GM18508 (cell line): ENCODE data around the gene DPP7.
A peak's percentile ranks its signal among the peaks of the same experiment; 100 is the strongest.

Source experiments
- ATAC-seq: cut with Tn5 transposase; IDR thresholded peaks from one replicate; pipeline ENCODE4 v1.9.1; 2021; ENCODE audit warnings: moderate number of reproducible peaks; ENCODE audit not compliant: insufficient read depth, unreplicated experiment

The DPP7 gene

DNA sequence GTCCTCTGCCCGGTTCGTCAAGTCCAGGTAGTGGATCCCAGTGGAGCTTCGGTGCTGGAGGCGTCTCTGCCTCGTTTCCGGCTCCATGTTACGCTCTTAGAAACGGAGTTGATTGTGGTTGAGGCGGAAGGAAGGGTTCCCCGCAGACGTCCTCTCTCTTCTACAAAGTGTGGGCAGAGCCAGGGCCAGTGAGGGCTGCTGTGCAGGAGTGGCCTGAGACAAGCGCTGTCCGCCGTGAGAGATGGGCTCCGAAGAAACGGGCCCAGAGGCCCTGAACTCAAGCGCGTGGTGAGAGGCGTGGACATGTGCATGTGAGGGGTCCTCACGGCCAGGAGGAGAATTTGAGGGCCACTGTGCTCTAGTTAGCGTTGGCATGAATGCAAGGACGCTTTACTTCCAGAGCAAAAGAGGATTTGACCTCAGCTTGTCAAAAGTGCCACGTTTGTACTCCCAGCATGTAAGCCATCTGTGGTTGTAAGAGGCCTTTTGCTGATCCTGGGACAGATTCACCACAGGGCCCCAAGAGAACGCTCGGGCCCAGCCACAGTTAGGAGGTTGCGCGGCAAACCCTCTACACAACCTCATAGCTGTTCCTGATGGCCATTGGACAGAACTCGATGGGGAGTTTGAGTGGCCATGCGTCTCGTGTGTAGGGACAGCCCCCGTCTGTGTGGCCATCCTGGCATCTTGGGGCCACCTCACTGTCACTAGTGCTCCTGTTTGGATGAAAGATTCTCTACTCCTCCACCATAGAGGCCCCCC, 17.6 kb downstream of the DPP7 start:
- no peak for ATAC-seq

DNA sequence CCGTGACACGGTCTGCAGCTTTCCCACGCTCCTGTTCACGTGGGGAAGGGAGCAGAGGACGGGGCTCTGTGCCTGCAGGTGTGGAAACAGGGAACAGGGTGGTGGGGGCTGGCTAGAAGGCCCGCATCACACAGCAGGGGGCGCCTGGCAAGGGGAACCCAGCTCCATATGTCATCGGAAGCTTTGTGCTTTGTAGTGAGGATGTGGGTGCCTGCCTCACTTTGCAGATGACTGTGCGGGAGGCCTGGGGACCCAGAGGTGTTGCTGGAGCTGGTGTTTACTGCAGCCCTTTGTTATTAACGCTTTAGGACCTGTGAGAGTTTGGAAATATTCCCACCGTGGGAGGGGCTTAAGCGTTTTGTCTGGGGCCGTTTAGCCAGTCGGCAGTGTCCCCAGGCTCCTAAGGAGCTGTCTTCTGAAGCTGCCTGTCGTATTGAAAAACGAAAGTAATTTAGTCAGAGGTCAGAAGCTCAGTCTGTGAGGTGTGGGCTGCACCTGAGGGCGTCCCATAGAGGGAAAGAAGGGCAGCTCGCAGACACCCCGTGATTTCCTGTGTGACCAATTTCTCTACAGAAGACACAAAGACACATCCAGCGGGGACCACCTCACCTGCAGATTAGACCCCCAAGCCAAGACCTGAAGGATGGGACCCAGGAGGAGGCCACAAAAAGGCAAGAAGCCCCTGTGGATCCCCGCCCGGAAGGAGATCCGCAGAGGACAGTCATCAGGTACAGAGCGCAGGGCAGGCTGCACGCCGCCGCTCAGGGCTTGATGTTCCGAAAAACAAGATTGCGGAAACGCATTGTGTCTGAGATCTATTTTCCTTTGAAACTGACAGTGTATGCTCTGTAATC, 18.6 kb downstream of the DPP7 start:
- ATAC-seq, result peak; percentile 48

DNA sequence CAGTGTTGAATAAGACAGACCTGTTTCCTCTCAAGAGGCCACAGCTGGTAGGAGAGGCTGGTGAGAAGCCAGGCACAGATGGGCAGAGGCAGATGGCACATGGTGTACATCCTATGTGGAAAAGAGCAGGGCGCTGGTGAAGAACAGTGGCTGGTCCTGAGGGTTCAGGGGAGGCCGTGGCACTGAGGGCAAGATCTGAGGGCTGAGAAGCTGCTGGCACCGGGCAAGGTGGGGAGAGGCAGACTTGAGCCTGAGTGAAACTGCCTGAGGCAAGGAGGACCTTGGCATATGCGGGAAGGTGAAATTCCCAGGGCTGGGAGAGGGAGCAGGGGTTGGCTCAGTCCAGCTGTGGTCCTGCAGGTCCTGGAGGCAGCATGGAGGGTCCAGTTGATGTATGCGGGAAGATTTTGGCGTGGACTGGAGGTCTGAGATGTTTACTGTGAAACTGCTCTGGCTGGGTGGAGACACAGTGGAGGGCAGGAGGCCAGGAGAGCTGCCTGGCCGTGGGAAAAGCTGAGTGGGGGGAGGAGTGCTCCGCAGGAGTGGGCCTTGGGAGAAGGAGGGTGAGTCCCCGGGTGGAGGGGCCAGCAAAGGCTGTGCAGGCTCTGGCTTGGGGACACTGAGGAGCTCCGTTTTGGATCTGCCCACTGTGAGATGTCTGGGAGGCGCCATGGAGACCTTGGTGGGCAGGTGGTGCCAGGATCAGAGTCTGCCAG, 25.1 kb downstream of the DPP7 start:
- ATAC-seq, result no peak

DNA sequence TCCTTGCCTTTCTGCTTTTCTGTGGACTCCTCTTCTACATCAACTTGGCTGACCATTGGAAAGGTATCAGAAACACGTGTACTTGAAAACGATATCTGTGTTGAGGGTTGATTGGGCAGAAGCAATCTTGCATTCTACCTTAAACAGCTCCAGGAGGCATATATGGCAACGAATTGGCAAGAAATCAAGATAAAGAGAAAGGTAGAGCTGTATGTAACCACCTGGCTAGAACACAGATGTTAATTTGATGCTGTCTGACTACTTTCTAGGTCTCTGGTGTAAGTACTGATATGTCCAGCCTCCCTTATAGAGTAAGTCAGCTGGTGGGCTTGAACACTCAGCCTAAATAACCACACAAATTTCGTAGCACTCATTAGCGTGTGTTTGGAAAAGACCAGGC, 26.4 kb downstream of the DPP7 start:
- no peak for ATAC-seq

DNA sequence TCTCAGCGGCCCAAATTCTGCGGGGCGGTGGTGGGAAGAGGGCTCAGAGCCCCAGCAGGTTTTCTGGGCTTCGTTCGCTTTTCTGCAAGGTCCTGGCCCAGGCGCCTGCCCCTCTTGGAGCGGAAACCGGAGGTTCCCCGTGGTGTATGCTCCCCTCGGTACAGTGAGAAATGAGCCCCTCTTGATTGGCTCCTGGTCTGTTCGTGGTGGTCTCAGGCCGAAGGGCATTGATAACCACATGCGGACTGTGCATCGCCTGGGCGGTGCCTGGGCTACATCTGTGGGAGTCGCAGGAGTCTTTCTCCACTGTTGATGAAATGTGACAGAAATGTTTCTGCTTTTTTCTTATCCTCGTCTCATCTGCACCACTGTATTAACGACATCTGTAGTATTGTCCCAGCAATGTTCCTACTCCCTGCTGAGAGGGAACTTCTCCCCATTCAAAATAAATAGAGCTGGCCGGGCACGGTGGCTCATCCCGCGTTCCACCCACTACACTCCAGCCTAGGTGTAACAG, 27.1 kb downstream of the DPP7 start:
- no peak for ATAC-seq

DNA sequence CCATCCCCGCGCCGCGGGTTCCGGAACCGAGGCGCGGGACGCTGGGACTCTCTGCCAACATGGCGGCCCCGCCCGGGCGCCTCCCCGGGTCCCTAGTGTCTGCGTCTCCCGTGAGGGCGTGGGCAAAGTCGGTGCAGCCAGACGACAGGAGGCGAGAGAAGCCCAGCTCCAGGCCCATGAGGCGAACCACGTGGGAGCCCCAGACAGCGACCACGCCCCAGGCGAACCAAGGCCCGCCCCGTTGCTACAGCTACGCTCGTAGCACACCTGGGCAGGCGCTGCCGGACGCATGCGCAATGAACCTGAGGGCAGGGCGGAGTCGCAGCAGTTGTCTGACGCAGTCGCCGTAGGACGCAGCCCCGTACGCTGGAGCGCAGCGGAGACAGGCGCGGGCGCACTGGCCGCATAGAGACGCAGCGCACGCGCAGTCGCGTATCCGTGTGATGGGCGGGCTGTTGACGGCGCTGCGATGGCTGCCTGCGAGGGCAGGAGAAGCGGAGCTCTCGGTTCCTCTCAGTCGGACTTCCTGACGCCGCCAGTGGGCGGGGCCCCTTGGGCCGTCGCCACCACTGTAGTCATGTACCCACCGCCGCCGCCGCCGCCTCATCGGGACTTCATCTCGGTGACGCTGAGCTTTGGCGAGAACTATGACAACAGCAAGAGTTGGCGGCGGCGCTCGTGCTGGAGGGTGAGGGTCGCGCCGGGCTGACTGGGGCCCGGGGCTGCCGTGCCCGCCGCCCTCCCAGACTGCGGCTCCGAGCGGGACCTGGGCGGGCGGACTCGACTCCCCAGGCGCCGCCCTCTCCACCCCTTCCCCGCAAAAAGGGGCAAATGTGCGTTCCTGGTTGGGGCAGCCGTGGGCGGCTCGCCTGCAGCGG, 27.8 kb downstream of the DPP7 start, which contains the start of gene MAN1B1:
TSS of gene MAN1B1 (plus strand) at position 455 of the 878 bp plus-strand sequence. CDS start at position 470, 15 bp downstream.
- ATAC-seq, result peak; percentile 68

DNA sequence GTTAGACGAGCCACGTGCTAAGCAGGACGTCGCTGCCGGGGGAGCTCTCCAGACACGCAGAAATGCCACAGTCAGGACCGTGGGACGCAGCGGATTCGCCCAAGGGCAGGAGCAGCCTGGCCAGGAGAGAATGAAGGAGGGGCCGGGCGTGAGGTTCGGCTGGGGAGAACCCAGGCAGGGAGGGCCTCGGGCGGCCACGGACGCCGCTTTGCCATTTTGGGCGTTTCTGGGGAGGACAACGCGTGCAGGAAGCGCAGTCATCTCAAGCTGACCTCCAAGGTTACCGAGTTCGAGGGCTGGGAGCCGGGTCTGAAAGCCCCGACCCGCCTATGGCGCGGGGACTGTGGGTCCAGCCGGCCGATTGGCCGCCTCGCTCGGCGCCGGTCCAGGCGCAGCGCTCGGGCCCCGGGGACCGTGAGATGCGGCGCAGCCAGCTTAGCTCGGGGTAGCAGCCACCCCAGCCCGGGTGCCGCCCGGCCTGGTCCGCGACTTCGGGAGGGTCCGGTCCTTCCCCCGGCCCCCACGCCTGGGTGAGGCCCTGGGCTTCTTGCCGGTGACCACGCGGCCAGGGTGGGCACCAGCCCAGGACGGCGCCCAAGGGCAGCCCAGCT, 28.5 kb downstream of the DPP7 start:
- ATAC-seq, result no peak

DNA sequence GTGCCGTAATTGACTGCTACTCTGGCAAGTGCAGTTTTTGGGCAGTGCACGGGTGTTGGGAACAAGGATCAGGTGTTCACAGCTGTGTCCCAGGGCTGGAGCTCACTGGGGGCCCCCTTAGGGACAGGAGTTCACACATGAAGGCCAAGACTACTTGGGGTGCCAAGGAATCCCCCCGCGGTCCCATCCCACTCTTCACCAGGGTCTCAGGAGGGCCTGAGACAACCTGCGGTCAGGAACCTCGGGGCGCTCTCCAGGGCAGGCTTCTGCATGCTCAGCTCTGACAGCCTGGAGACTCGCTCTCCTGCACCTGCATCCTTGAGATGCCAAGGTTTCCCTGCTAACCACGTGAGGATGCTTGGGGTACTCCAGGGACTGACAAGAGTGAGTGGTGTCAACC, 30.0 kb downstream of the DPP7 start:
- ATAC-seq, result no peak

DNA sequence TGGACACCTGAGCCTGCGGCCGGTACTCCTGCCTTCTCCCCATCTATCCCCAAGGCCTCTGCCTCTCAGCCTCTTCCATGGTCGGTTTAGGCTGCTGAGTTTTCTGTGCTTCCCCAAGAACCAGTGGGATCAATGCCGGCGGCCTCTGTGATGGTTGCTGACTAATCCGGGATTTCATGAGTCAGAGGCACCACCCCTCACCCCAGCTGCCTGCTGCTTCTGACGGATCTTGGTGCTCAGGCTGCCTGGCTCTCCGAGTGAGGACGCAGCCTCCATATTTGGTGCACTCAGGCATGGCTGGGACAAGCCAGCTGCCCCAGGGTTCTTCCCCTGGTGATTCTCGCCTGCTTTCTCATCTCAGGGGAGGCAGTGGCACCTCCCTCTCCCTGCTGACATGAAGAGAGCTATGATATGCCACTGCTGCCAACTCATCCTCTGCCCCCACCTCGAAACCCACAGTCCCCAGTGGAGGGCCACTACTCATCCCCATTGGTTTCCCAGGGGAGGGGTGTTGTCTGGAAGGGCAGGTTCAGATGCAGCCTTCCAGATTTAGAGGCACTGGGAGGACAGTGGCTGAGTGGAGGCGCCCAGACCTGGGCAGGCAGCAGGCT, 31.0 kb downstream of the DPP7 start:
- no peak for ATAC-seq

DNA sequence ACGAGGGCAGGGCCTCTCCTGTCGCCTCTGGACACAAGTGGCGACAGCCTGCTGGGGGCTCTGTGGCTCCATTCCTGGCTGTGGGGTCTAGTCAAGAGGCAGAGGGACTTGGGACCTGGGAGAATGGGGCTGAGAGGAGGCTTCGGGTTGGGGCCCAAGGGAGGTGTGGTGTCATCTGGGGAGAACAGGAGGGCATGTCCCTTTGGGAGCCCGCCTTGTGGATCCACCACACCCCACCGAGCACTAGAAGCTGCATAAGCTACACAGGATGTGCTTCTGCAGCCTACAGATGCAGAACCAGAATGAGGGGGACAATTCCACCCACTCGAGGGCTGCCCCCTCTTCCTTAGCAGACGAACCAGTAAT, 31.6 kb downstream of the DPP7 start:
- no peak for ATAC-seq

DNA sequence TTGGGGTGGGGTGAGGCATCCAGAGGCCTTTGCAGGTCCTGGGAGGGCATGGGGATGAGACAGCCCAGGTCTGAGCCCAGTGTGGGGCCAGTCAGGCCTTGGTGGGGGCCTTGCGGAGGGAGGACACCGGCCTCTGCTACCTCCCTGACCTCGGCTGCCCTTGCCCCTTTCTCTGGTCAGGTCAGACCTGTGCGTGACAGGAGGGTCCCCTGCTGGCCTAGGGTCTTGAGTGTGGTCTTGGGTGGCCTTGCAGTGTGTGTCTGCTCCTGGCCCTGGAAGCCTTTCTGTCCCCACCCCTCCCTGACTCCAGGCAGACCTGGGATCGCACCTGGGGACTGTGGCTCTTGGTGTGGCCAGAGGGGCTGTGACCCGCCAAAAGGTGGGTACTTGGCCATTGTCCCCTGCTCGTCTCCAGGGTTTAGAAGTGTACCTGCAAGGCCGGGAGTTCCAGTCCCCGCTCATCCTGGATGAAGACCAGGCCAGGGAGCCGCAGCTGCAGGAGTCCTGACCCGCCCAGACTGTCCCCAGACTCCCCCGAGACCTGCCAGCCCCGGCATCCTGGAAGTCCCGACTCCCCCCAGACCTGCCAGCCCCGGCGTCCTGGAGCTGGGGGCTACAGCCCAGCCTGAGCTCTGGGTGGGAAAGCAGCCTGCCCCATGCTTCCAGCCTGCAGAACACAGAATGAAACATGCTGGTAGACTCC, 32.2 kb downstream of the DPP7 start:
- no peak for ATAC-seq

DNA sequence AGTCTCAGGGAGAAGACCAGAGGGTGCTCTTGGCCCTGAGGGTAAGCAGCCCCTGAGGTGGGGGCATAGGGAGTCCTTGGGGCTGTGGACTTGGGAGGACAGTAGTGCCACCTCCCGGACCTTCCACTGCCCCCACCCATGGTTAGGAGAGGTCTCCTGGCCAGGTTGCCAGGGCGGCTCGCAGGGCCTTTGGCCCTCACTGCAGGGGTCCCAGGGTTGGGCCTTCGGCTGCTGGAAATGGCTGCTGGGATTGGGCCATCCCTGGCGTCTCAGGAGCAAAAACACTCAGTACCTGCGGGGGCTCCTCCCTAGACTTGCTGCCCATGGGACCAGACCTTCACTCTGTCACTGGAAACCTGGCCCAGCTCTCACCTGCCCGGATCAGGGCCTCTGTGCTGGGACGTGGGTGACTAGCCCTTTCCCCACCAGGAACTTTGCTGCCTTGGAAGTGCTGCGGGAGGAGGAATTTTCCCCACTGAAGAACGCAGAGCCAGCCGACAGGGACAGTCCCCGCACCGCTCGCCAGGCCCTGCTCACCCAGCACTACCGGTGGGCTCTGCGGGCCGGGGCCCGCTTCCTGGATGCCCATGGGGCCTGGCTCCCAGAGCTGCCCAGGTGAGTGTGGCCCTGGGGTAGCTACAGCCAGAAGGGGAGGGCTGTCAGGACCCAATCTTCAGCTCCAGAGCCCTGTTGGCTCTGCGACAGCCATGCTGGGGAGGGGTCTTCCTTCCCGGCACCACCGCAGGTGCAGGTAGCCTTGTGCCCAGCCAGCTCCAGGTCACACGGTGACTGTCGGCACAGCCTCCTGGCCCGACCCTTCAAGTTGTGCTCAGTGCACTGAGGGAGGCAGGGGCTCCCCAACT, 34.0 kb downstream of the DPP7 start:
- ATAC-seq, result no peak

DNA sequence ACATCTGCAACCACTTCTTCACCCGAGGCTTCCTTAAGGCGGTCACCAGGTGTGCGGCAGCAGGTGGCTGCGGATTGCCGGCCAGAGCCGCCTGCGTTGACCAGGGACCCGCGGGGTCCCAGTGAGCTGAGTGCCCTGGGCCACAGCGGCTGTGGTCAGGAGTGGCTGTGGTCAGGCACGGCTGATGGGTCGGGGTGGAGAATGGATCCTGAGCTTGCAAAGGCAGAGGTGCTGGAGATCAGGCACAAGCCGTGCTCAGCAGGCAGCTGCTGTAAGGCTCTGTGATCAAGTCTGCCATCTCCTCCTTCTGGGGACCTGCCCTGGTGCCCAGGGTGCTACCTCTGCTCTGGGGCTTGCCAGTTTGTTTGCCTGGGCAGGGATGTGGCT, 35.1 kb downstream of the DPP7 start:
- no peak for ATAC-seq

DNA sequence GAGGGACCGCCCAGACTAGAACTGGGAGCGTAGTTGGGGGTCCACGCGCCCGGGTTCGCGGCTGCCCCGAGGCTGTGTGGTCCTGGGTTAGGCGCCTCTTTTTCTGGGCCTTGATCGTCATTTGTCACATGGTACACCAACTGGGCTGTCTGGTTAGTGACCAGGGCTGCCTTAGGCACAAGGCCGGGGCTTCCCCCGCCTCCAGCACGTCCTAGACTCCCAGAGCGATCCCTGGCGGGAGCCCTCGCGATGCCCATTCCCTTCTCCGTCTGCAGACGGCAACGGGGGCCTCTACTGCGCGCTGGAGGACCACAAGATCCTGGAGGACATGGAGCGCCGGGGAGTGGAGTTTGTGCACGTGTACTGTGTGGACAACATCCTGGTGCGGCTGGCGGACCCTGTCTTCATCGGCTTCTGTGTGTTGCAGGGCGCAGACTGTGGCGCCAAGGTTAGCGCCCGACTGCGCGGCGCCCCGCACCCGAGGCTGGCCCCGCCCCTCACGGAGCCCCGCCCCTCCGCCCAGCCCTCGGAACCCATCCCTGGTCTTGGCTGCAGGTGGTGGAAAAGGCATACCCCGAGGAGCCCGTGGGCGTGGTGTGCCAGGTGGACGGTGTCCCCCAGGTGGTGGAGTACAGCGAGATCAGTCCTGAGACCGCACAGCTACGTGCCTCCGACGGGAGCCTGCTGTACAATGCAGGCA, 35.7 kb downstream of the DPP7 start:
- no peak for ATAC-seq

DNA sequence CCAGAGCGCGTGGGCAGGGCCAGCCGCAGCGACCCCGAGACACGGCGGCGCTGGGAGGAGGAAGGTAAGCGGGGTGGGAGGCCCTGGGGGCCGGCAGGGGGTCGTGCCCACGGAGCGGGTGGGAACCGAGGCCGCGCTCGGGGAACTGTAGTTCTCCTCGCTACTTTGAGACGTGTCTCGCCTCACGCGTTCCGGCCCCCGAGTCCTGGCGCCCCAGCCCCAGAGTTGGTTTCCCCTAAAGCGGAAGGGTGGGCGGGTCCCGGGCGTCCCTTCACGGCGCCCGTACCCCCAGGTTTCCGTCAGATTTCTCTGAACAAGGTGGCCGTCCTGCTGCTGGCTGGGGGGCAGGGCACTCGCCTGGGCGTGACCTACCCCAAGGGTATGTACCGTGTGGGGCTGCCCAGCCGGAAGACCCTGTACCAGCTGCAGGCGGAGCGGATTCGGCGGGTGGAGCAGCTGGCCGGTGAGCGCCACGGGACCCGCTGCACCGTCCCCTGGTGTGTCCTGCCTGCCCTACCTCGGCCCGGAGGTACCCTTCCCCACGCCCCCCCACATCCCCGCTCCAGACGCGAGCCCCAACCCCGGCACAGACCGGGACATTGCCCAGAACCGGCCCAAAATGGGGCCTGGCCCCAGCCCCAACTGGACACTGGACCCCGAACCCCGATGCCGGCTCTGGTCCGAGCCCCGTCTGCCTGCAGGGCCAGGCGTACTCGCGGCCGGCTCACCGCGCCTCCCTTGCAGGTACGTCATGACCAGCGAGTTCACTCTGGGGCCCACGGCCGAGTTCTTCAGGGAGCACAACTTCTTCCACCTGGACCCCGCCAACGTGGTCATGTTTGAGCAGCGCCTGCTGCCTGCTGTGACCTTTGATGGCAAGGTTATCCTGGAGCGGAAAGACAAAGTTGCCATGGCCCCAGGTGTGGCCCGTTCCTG, 36.5 kb downstream of the DPP7 start:
- ATAC-seq, result no peak
